ENCODE measurements around the gene GGN.
"Not testable (repeated sequence)": the region's sequence is repeated elsewhere in the genome, so short reads cannot be mapped to it uniquely, and the experiment has no call there.

Gene GGN

DNA sequence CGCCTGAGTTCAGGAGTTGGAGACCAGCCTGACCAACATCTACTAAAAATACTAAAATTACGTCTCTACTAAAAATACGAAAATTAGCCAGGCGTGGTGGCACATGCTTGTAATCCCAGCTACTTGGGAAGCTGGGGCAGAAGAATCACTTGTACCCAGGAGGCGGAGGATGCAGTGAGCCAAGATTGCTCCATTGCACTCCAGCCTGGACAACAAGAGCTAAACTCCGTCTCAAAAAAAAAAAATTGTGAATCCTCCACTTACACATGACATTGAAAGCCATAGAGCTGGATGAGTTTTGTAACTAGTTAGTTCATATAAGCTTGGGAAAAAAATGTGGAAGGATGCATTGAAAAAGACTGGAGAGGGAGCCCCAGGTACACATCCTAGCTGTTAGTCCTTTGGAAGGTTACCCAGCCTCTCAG is 13.9 kb downstream of the GGN start:
- DNase-seq (ENCODE audit: low read depth): no peak
- H3K4me3 ChIP-seq (ENCODE audit: low read depth, low read length): peak overlapping the region; percentile 91
- TF ChIP-seq, protein P1, sequence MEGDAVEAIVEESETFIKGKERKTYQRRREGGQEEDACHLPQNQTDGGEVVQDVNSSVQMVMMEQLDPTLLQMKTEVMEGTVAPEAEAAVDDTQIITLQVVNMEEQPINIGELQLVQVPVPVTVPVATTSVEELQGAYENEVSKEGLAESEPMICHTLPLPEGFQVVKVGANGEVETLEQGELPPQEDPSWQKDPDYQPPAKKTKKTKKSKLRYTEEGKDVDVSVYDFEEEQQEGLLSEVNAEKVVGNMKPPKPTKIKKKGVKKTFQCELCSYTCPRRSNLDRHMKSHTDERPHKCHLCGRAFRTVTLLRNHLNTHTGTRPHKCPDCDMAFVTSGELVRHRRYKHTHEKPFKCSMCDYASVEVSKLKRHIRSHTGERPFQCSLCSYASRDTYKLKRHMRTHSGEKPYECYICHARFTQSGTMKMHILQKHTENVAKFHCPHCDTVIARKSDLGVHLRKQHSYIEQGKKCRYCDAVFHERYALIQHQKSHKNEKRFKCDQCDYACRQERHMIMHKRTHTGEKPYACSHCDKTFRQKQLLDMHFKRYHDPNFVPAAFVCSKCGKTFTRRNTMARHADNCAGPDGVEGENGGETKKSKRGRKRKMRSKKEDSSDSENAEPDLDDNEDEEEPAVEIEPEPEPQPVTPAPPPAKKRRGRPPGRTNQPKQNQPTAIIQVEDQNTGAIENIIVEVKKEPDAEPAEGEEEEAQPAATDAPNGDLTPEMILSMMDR (conservative IDR thresholded peaks at IDR 0.05; ENCODE audit: low read depth, low read length): no peak

DNA sequence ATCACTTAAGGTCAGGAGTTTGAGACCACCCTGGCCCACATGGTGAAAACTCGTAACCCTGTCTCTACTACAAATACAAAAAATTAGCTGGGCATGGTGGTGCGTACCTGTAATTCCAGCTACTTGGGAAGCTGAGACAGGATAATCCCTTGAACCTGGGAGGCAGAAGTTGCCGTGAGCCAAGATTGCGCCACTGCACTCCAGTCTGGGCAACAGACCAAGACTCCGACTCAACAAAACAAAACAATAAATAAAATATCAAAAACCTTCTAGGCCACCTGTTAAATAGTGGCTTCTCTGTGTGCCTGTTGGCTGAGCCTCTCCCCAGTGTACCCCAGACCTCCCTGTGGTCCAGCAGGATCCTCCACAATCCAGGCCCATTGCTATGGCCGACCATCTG is 16.8 kb downstream of the GGN start:
- no peak overlapping the region for H3K4me3 ChIP-seq (ENCODE audit: low read depth, low read length)
- no peak for DNase-seq (ENCODE audit: low read depth)
- TF ChIP-seq, protein P1 (conservative IDR thresholded peaks at IDR 0.05; ENCODE audit: low read depth, low read length): no peak

DNA sequence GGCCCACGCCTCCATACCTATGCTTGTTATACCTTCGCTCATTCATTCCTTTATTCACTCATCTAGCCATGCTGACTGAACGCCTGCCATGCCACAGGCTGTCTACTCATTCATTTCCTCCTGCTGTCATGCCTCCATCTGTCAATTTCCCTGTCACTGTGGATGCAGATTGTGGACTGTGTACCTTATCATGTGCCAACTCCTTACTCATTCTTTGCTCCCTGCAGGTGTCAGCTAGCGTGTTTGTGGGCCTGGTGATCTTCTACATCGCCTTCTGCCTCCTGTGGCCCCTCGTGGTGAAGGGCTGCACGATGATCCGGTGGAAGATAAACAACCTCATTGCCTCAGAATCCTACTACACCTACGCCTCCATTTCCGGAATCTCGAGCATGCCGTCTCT is 17.5 kb downstream of the GGN start:
- no peak overlapping the region for H3K4me3 ChIP-seq (ENCODE audit: low read depth, low read length)
- TF ChIP-seq, protein P1 (conservative IDR thresholded peaks at IDR 0.05; ENCODE audit: low read depth, low read length): no peak
- no peak for DNase-seq (ENCODE audit: low read depth)

DNA sequence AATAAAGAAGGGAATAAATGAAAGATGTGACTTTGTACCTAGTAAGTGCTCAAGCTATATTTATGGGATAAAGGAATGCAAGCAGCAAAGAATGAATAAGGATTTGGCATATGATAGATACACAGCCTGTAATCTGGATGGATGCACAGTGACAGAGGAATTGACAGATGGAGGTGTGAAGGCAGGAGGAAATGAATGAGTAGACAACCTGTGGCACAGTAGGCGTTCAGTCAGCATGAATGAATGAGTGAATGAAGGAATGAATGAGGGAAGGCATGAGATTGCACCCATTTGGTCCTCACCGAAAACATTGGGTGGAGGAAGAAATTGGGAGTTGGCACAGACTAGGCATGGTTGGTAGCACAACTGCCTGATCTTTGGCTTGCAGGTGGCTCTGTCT is 18.2 kb downstream of the GGN start:
- no peak for DNase-seq (ENCODE audit: low read depth)
- no peak overlapping the region for H3K4me3 ChIP-seq (ENCODE audit: low read depth, low read length)
- TF ChIP-seq, protein P1 (conservative IDR thresholded peaks at IDR 0.05; ENCODE audit: low read depth, low read length): no peak

DNA sequence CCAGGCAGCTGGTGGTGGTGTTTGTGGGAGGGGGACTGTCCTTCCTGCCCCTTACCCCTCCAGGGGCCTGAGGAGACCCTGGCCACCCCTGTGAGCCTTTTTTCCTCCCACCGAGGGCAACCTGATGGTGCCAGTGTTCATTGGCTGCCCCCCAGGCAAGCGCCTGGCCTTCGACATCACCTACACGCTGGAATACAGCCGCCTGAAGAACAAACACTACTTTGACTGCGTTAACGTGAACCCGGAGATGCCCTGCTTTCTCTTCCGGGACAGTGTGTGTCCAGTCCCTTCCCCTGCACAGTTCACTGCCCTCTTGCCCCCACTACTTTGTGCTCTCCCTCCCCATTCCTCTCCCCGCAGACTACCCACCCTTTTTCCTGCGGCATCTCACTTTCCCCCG is 20.8 kb downstream of the GGN start:
- no peak for DNase-seq (ENCODE audit: low read depth)
- TF ChIP-seq, protein P1 (conservative IDR thresholded peaks at IDR 0.05; ENCODE audit: low read depth, low read length): no peak
- no peak overlapping the region for H3K4me3 ChIP-seq (ENCODE audit: low read depth, low read length)

DNA sequence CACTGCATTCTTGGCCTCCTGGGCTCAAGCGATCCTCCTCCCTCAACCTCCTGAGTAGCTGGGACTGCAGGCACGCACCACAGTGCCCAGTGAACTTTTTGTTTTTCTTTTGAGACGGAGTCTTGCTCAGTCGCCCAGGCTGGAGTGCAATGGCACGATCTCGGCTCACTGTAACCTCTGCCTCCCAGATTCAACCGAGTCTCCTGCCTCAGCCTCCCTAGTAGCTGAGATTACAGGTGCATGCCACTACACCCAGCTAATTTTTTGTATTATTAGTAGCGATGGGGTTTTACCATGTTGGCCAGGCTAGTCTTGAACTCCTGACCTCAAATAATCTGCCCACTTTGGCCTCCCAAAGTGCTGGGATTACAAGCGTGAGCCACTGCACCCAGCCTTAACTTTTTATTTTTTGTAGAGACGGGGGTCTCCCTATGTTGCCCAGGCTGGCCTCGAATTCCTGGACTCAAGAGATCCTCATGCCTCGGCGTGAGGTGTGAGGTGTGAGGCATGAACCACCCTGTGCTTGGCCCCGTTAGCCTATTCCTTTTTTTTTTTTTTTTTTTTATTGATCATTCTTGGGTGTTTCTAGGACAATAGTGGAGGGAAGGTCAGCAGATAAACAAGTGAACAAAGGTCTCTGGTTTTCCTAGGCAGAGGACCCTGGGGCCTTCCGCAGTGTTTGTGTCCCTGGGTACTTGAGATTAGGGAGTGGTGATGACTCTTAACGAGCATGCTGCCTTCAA is 24.7 kb downstream of the GGN start:
- not testable (repeated sequence) for H3K4me3 ChIP-seq (ENCODE audit: low read depth, low read length)

DNA sequence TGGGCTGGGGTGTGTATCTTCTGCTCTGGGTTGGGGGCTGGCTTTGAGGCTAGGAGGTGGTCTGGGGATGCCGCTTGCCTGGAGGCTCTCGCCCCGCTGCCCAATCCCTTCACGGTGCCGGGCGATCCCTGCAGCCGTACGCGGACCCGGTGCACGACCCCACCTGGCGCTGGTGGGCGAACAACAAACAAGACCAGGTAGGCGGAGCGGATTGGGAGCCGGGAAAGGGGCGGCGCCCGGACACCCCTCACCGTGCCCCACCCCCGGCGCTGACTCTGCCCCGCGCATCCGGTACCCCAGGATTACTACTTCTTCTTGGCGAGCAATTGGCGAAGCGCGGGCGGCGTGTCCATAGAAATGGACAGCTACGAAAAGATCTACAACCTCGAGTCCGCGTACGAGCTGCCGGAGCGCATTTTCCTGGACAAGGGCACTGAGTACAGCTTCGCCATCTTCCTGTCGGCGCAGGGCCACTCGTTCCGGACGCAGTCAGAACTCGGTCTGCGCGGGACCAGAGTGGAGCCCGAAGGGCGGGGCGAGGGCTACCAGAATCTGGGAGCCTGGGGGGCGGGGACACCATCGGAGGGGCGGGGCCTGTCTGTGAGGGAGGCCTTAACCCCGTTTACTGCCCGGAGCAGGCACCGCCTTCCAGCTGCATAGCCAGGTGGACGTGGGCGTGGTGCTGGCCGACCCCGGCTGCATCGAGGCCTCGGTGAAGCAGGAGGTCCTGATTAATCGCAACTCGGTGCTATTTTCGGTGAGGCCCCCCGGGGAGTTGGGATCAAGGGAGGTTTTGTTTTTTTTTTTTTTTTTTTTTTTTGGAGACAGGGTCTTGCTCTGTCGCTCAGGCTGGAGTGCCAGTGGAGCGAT is 25.5 kb downstream of the GGN start:
- H3K4me3 ChIP-seq (ENCODE audit: low read depth, low read length): peak overlapping the region; percentile 62
- TF ChIP-seq, protein P1 (conservative IDR thresholded peaks at IDR 0.05; ENCODE audit: low read depth, low read length): no peak
- peak; percentile 57 for DNase-seq (ENCODE audit: low read depth)

More for the DNA sequence above, 24.7 kb downstream of the GGN start:
- not testable (repeated sequence) for DNase-seq (ENCODE audit: low read depth)

All from choroid plexus epithelial cell (primary cell).